Measurements from ENCODE around the gene C3. TPM values are rescaled to one million over a fixed set of nuclear protein-coding genes. Genes with fewer than 3 reads are reported as not detected.

C3 gene
- total and polyA plus RNA-seq, 2 of the 13 experiments (the other 11 are each of a cell fraction or from before 2014, with no cell fraction given) = 1,455 to 6,272 TPM

DNA sequence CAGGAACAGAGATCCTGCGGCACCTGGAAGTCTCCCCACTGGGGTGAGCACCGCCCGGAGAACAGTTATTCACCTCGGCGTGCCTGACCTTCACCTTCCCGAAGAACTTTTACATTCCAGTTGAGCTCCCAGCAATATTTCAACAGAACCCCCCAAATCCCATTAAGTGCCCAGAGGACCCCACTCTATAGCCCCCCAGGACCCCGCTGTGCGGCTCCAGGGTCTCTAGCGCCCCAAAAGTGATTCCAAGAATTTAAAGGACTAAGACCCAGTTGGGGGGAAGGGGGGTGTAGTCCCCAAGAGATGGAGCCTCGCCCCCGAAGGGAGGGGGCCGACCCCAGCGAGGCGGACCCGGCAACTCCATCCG is 16.4 kb upstream of the C3 start (continued):
- TF ChIP-seq ZNF703 (CRISPR knock-in tag; IDR thresholded peaks at IDR 0.05; ENCODE audit: borderline replicate concordance) = no peak
- peak; percentile 17 for TF ChIP-seq XRCC5 (optimal IDR thresholded peaks at IDR 0.05; ENCODE audit: low read length)
- TF ChIP-seq, protein P1, sequence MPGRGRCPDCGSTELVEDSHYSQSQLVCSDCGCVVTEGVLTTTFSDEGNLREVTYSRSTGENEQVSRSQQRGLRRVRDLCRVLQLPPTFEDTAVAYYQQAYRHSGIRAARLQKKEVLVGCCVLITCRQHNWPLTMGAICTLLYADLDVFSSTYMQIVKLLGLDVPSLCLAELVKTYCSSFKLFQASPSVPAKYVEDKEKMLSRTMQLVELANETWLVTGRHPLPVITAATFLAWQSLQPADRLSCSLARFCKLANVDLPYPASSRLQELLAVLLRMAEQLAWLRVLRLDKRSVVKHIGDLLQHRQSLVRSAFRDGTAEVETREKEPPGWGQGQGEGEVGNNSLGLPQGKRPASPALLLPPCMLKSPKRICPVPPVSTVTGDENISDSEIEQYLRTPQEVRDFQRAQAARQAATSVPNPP (CRISPR knock-in tag; IDR thresholded peaks at IDR 0.05) = no peak
- peak; percentile 40; the same call in 1 of the 2 replicates for TF ChIP-seq ZNF350 (CRISPR knock-in tag; IDR thresholded peaks at IDR 0.05; ENCODE audit: borderline replicate concordance, low read depth)
- TF ChIP-seq TEAD3 (CRISPR knock-in tag; optimal IDR thresholded peaks at IDR 0.05; ENCODE audit: borderline replicate concordance) = no peak
- TF ChIP-seq SATB2 (CRISPR knock-in tag; IDR thresholded peaks at IDR 0.05) = no peak
- no peak for TF ChIP-seq SOX6 (IDR thresholded peaks at IDR 0.05)
- TF ChIP-seq SOX6 (CRISPR knock-in tag; IDR thresholded peaks at IDR 0.05) = peak; percentile 21; the same call in 1 of the 2 replicates
- TF ChIP-seq TAF15 (IDR thresholded peaks at IDR 0.05; ENCODE audit: low read depth, low read length, poor library complexity, severe bottlenecking) = no peak
- no peak for TF ChIP-seq POLR2A (IDR thresholded peaks at IDR 0.05; ENCODE audit: insufficient read depth in 1 of 2, low read depth in 2 of 2, low read length in 2 of 2)
- TF ChIP-seq PAX8 (CRISPR knock-in tag; IDR thresholded peaks at IDR 0.05; ENCODE audit: borderline replicate concordance) = no peak
- 0 out of 2 replicates have a peak, but pooled peaks have one; percentile 5 for TF ChIP-seq ZSCAN9 (CRISPR knock-in tag; IDR thresholded peaks at IDR 0.05; ENCODE audit: borderline replicate concordance)
- no peak for TF ChIP-seq ZNF607 (CRISPR knock-in tag; IDR thresholded peaks at IDR 0.05; ENCODE audit: borderline replicate concordance)
- TF ChIP-seq, protein P2, sequence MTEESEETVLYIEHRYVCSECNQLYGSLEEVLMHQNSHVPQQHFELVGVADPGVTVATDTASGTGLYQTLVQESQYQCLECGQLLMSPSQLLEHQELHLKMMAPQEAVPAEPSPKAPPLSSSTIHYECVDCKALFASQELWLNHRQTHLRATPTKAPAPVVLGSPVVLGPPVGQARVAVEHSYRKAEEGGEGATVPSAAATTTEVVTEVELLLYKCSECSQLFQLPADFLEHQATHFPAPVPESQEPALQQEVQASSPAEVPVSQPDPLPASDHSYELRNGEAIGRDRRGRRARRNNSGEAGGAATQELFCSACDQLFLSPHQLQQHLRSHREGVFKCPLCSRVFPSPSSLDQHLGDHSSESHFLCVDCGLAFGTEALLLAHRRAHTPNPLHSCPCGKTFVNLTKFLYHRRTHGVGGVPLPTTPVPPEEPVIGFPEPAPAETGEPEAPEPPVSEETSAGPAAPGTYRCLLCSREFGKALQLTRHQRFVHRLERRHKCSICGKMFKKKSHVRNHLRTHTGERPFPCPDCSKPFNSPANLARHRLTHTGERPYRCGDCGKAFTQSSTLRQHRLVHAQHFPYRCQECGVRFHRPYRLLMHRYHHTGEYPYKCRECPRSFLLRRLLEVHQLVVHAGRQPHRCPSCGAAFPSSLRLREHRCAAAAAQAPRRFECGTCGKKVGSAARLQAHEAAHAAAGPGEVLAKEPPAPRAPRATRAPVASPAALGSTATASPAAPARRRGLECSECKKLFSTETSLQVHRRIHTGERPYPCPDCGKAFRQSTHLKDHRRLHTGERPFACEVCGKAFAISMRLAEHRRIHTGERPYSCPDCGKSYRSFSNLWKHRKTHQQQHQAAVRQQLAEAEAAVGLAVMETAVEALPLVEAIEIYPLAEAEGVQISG (CRISPR knock-in tag; IDR thresholded peaks at IDR 0.05) = no peak
- TF ChIP-seq ZNF776 (CRISPR knock-in tag; IDR thresholded peaks at IDR 0.05) = peak; percentile 19; the same call in 1 of the 2 replicates
- 0 out of 2 replicates have a peak, but pooled peaks have one; percentile 37 for TF ChIP-seq CHD4 (IDR thresholded peaks at IDR 0.05; ENCODE audit: borderline replicate concordance, low read length)
- TF ChIP-seq, protein P3, sequence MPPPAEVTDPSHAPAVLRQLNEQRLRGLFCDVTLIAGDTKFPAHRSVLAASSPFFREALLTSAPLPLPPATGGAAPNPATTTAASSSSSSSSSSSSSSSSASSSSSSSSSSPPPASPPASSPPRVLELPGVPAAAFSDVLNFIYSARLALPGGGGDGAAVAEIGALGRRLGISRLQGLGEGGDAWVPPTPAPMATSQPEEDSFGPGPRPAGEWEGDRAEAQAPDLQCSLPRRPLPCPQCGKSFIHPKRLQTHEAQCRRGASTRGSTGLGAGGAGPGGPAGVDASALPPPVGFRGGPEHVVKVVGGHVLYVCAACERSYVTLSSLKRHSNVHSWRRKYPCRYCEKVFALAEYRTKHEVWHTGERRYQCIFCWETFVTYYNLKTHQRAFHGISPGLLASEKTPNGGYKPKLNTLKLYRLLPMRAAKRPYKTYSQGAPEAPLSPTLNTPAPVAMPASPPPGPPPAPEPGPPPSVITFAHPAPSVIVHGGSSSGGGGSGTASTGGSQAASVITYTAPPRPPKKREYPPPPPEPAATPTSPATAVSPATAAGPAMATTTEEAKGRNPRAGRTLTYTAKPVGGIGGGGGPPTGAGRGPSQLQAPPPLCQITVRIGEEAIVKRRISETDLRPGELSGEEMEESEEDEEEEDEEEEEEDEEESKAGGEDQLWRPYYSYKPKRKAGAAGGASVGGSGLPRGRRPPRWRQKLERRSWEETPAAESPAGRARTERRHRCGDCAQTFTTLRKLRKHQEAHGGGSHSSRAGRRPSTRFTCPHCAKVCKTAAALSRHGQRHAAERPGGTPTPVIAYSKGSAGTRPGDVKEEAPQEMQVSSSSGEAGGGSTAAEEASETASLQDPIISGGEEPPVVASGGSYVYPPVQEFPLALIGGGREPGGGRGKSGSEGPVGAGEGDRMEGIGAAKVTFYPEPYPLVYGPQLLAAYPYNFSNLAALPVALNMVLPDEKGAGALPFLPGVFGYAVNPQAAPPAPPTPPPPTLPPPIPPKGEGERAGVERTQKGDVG (CRISPR knock-in tag; IDR thresholded peaks at IDR 0.05; ENCODE audit: borderline replicate concordance) = peak; percentile 13; the same call in 1 of the 2 replicates
- TF ChIP-seq ZNF446 (CRISPR knock-in tag; IDR thresholded peaks at IDR 0.05) = peak; percentile 35; the same call in 1 of the 2 replicates
